ENCODE results near the gene CLTRN.

DNA sequence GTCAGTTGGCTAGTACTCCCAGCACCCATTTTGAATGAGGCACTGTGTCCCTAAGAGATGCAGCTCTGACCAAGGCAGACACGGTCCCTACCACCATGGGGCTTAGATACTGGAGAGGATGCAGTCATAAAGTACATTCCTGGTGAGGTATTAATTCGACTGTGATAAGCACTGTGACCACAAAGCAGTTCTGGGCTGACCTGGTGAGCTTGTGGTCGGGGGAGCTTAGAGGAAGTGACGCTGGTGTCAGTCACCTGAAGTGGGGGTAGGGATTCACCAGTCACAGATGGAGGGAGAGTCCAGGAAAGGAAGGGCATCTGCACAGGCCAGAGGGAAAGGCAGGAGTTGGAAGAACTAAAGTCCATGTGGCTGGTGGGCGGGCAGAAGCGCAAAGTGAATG, 15.8 kb upstream of the CLTRN start:
- TF ChIP-seq EP300 (IDR thresholded peaks at IDR 0.05) = no peak
- TF ChIP-seq, protein P1, sequence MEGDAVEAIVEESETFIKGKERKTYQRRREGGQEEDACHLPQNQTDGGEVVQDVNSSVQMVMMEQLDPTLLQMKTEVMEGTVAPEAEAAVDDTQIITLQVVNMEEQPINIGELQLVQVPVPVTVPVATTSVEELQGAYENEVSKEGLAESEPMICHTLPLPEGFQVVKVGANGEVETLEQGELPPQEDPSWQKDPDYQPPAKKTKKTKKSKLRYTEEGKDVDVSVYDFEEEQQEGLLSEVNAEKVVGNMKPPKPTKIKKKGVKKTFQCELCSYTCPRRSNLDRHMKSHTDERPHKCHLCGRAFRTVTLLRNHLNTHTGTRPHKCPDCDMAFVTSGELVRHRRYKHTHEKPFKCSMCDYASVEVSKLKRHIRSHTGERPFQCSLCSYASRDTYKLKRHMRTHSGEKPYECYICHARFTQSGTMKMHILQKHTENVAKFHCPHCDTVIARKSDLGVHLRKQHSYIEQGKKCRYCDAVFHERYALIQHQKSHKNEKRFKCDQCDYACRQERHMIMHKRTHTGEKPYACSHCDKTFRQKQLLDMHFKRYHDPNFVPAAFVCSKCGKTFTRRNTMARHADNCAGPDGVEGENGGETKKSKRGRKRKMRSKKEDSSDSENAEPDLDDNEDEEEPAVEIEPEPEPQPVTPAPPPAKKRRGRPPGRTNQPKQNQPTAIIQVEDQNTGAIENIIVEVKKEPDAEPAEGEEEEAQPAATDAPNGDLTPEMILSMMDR (IDR thresholded peaks at IDR 0.05) = no peak

All from upper lobe of left lung (tissue), 4 donors.